Skeletal muscle tissue (tissue), 4 donors: ENCODE data around the gene MMP1. TPM values are rescaled to one million over a fixed set of nuclear protein-coding genes. Genes with fewer than 3 reads are reported as not detected.

Experiments
- H3K27ac ChIP-seq: one replicate; pipeline ENCODE4 v1.7.0; 2013; ENCODE audit warnings: mild to moderate bottlenecking, low read depth, low read length, inconsistent platforms
- H3K27me3 ChIP-seq, 3 donors: one replicate each; pipeline ENCODE4 v1.7.0; 2013; ENCODE audit warnings: low read length in 3 of 3; ENCODE audit not compliant: control insufficient read depth in 3 of 3, insufficient read depth in 3 of 3
- H3K36me3 ChIP-seq, 3 donors: one replicate each; pipeline ENCODE4 v1.7.0; 2013; ENCODE audit warnings: low read length in 3 of 3; ENCODE audit not compliant: control insufficient read depth in 3 of 3, insufficient read depth in 3 of 3
- H3K4me1 ChIP-seq, 3 donors: one replicate each; pipeline ENCODE4 v1.7.0; 2013; ENCODE audit warnings: low read length in 3 of 3, mild to moderate bottlenecking in 3 of 3; ENCODE audit not compliant: control insufficient read depth in 3 of 3, insufficient read depth in 3 of 3
- H3K4me3 ChIP-seq, 3 donors: one replicate each; pipeline ENCODE4 v1.7.0; 2013; ENCODE audit warnings: low read length in 3 of 3
- H3K9ac ChIP-seq, 3 donors: one replicate each; pipeline ENCODE4 v1.7.0; 2013; ENCODE audit warnings: low read length in 3 of 3, mild to moderate bottlenecking in 3 of 3, moderate library complexity in 2 of 3, low read depth in 1 of 3
- H3K9me3 ChIP-seq, 3 donors: one replicate each; pipeline ENCODE4 v1.7.0; 2013; ENCODE audit warnings: low read length in 3 of 3; ENCODE audit not compliant: control insufficient read depth in 3 of 3
- total RNA-seq: library from RNA; depleted of rRNA; stranded (reverse); fragments of >200 nt; gene quantifications from one replicate; pipeline ENCODE4 v1.2.3, GENCODE V29; 2014
- donor health status: Osteomylitis.

The MMP1 gene
- total RNA-seq: 0.52 TPM

DNA sequence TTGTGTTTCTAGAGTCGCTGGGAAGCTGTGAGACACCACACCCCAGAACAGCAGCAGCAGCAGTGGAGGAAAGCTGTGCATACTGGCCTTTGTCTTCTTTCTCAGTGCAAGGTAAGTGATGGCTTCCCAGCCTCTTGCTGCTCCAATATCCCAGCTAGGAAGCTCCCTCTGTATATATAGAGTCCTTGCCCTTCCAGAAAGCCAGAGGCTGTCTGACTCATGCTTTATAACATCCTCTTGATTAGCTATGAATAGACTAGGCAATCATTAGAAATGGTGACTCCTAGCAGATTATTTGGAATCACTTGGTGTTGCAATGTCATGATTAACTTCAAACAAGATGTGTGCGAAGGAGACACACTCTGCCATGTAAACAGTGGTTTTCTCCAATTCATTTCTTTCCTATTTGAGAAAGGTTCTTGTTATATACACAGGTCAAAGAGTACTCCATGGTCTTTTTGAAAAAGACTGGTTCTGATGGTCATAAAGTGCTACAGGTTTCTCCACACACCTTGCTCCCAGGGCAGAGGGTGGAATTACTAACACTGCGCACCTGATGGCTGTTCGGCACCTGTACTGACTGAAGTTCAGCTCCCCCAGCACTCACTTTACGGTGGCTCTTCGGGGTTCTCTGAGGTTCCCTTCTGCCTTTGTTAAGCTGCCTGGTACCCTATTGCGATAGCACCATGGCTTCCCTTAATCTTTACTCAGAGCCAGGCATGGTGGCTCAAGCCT, at the start of gene MMP1:
Gene MMP1 (minus strand): TSS at position 149 of the 735 bp plus-strand sequence. CDS start 68 bp downstream, at position 81.
- Histone ChIP-seq H3K4me1 (no peaks in the 10 kb centered on the region), H3K27ac (no peak within 1 kb of the TSS), H3K36me3 (no peaks in the 10 kb centered on the region), H3K4me3 (no peak within 1 kb of the TSS), H3K27me3 (no peaks in the 10 kb centered on the region), H3K9ac (no peak within 1 kb of the TSS), H3K9me3 (no peaks in the 10 kb centered on the region)

DNA sequence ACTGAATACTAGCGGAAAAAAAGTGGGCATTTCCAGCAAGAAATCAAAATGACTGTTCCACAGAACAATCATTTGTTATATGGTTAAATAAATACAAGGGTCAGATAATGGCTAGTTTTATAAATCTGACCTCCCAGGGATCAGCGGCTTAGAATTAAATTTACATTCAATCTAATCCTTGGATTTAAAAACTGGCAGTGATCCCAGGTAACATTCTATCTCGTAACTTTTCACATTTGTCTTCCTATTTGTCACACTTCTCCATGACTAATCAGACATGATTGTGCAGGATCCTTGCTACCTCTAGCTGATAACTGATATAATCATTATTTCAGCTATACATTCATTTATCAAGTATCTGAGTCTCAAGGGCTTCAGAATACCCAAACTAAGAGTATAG, 48.3 kb upstream of the MMP1 start:
- H3K9ac ChIP-seq: no peak overlapping the region
- no peak overlapping the region for H3K4me3 ChIP-seq
- no peaks in the 10 kb centered on the region for H3K4me1 ChIP-seq
- no peak overlapping the region for H3K27ac ChIP-seq
- H3K27me3 ChIP-seq: no peaks in the 10 kb centered on the region
- no peaks in the 10 kb centered on the region for H3K36me3 ChIP-seq
- H3K9me3 ChIP-seq: no peaks in the 10 kb centered on the region

DNA sequence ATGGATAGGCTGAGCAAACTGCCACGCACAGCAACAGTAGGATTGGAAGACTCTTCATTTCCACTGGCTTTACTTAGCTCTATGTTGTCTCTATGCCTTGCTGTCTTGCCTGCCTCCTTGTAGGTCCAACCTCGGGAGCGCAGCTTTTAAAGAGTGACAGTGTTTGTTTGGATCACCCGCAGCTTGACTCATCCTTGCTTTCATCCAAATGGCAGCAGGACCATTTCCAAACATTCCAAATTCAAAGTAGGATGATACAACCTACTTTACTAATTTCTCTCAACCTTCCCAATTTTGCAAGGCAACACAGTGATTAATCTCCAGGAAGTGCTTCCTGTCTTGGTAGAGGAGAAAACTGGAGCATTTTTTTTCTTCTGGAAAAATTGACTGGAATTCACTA, 45.5 kb upstream of the MMP1 start, which contains the start of gene MMP3:
Gene MMP3 (minus strand): TSS at position 121 of the 400 bp plus-strand sequence. CDS start 63 bp downstream, at position 58.
- Histone ChIP-seq H3K27me3 (no peaks in the 10 kb centered on the region), H3K36me3 (no peaks in the 10 kb centered on the region), H3K4me1 (no peaks in the 10 kb centered on the region), H3K9ac (no peak within 1 kb of the TSS), H3K4me3 (no peak within 1 kb of the TSS), H3K27ac (no peak within 1 kb of the TSS), H3K9me3 (no peaks in the 10 kb centered on the region)

DNA sequence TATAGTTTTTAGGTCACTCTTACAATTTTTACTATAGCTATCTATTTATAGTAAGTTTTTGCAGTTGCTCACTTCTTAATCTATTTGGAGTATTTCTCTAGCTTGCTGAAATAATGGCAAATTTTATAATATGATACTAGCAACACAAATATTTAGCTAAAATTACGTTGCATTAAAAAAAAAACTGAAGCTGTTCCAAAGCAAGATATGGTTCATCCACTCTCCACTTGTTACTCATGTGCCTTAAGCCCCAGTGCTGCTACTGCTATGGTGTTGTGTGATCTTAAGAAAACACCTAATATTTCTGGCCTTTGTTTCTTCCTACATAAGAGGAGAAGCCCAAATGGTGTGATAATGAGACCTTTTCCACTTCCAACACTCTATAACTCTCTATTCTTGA, 45.0 kb upstream of the MMP1 start:
- Histone ChIP-seq H3K36me3 (no peaks in the 10 kb centered on the region), H3K9me3 (no peaks in the 10 kb centered on the region), H3K4me1 (no peaks in the 10 kb centered on the region), H3K27me3 (no peaks in the 10 kb centered on the region), H3K4me3 (no peak overlapping the region), H3K27ac (no peak overlapping the region), H3K9ac (no peak overlapping the region)

DNA sequence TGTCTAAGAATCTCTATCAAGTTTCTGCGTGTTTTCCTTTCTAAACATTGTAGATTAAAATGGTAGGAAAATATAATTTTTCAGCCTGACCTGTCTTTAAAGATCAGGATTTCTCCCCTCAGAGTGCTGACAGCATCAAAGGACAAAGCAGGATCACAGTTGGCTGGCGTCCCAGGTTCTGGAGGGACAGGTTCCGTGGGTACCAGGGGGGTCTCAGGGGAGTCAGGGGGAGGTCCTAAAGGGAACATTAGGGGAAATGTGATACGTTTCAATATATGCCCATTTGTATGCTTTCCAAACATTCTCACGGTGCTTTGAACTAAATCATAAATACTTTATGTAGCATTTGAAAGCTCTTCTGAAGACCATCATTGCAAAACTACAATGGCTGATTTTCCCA, 42.1 kb upstream of the MMP1 start:
- no peaks in the 10 kb centered on the region for H3K36me3 ChIP-seq

DNA sequence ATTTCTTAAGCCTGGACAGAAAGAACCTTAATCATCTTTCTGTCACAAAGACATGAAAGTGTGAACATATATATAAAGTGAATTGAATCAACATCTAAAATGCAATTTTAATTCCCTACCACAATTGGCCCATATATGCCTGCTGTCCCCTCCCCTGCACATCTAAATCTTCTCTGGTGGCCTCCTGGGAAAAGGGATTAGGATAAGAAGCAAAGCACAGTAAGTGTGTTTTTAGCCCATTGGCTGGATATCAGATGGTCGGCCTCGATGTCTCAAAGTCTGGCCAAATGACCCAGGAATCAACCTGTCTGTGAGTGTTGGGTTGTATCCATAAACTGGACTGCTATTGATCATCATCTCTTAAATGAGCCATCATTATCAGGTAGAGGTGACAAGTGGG, 39.7 kb upstream of the MMP1 start:
- H3K27ac ChIP-seq: no peak overlapping the region
- no peak overlapping the region for H3K4me3 ChIP-seq
- H3K36me3 ChIP-seq: no peaks in the 10 kb centered on the region
- H3K9ac ChIP-seq: no peak overlapping the region
- H3K4me1 ChIP-seq: no peaks in the 10 kb centered on the region
- no peaks in the 10 kb centered on the region for H3K27me3 ChIP-seq
- H3K9me3 ChIP-seq: no peaks in the 10 kb centered on the region

More for the DNA sequence above, 42.1 kb upstream of the MMP1 start:
- Histone ChIP-seq H3K27ac (no peak overlapping the region), H3K4me1 (no peaks in the 10 kb centered on the region), H3K27me3 (no peaks in the 10 kb centered on the region), H3K9me3 (no peaks in the 10 kb centered on the region), H3K9ac (no peak overlapping the region), H3K4me3 (no peak overlapping the region)

DNA sequence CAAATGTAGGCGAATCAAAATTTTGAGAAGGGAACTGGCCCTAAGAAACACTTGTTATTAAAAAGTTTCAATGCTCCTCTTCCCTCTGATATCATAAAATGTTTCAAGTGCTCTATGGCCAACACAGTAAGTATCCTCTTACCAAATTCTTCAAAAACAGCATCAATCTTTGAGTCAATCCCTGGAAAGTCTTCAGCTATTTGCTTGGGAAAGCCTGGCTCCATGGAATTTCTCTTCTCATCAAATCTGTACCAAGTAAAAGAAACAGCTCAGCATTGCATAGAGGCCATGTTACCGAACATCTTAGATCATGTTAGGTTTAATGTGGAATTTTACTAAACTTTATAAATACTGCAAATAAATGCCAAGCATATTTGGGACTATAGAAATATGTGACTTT, 39.2 kb upstream of the MMP1 start:
- Histone ChIP-seq H3K4me3 (no peak overlapping the region), H3K36me3 (no peaks in the 10 kb centered on the region), H3K9me3 (no peaks in the 10 kb centered on the region), H3K4me1 (no peaks in the 10 kb centered on the region), H3K9ac (no peak overlapping the region), H3K27ac (no peak overlapping the region), H3K27me3 (no peaks in the 10 kb centered on the region)

DNA sequence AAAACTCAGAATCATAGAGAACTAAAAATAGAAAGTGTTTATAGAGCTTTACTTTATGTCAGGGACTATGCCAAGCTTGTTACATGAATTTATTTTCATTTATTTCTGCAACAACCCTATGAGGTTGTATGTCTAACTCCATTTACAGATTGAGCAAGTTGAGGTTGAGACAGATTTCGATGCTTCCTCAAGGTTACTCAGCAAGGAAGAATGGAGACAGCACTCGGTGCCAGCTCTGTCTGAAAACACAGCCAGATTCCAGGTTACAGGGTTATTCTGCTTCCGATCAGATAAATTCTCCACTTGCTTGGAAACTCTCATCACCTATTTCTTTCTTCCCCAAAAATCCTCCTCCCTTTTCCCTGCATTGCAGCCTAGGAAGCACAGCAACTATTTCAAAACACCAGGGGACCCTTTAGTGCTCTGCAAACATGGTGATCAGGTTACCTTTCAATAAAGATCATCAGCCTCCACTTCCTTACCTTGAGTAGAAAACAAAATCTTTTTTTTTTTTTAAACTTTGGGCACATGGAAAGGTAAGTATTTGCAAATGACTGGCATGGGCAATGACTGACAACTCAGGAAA, 38.4 kb upstream of the MMP1 start:
- Histone ChIP-seq H3K4me3 (no peak overlapping the region), H3K27me3 (peaks cover 0 to 3% (median 0%) of the 10 kb centered on the region in 3 donors), H3K27ac (no peak overlapping the region), H3K9me3 (no peaks in the 10 kb centered on the region), H3K9ac (no peak overlapping the region), H3K36me3 (no peaks in the 10 kb centered on the region), H3K4me1 (no peaks in the 10 kb centered on the region)

DNA sequence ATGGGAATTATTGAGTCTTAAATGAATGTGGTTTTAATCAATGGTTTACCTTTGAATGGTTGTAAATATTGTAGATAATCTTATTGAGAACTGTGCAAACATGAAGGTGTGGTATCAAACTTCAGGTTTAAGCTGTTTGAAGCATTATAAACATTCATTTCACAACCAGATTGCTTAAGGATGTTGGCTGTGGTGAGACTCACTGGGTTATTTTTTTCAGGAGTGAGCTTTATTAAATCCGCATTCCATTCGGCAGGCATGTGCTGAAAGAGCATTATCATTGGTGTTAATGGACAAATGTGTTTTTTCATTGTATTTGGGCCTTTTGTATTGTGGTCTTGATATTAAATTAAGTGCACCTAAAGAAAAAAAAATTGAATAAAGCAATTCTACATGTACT, 35.8 kb upstream of the MMP1 start:
- no peaks in the 10 kb centered on the region for H3K36me3 ChIP-seq
- no peaks in the 10 kb centered on the region for H3K9me3 ChIP-seq
- H3K4me3 ChIP-seq: no peak overlapping the region
- H3K9ac ChIP-seq: no peak overlapping the region
- H3K4me1 ChIP-seq: no peaks in the 10 kb centered on the region
- H3K27me3 ChIP-seq: peaks cover 0 to 3% (median 0%) of the 10 kb centered on the region in 3 donors
- no peak overlapping the region for H3K27ac ChIP-seq

DNA sequence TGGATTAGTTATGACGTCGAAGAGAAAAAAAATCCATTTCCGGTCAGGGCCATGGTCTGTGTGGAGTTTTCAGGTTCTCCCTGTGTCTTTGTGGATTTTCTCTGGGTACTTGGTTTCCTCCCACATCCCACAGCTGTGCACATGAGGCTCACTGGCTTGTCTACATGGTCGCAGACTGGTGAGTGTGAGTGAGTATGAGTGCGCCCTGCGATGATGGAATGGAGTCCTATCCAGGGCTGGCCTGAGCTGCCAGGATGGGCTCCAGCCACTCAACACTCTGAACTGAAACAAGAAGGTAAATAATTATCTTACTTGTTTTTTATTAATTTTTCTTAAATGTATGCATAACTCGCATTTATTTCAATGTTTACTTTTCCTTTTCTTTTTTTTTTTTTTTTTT, 34.7 kb upstream of the MMP1 start:
- H3K27ac ChIP-seq: no peak overlapping the region
- H3K9me3 ChIP-seq: no peaks in the 10 kb centered on the region
- H3K36me3 ChIP-seq: no peaks in the 10 kb centered on the region
- no peaks in the 10 kb centered on the region for H3K4me1 ChIP-seq
- no peak overlapping the region for H3K9ac ChIP-seq
- H3K4me3 ChIP-seq: no peak overlapping the region
- H3K27me3 ChIP-seq: peaks cover 0 to 3% (median 0%) of the 10 kb centered on the region in 3 donors
